ENCODE measurements around the gene ACTRT2.

ACTRT2 gene

GRCh38 chr1:3024019-3024418 is 2.8 kb downstream of the ACTRT2 start:
- Histone ChIP-seq H3K4me3 (ENCODE audit: low read depth in 1 of 2, low read length in 1 of 2) (no peak overlapping the region), H3K36me3 (no peaks in the 10 kb centered on the region)

GRCh38 chr1:3024588-3024987 is 3.3 kb downstream of the ACTRT2 start:
- peaks cover 14% of the 10 kb centered on the region for H3K27me3 ChIP-seq
- no peaks in the 10 kb centered on the region for H3K4me1 ChIP-seq (ENCODE audit: control insufficient read depth in 1 of 2, insufficient read depth in 1 of 2, low read depth in 1 of 2, low read length in 1 of 2)

More at GRCh38 chr1:3024019-3024418, 2.8 kb downstream of the ACTRT2 start:
- Histone ChIP-seq H3K9me3 (no peaks in the 10 kb centered on the region), H3K4me1 (ENCODE audit: control insufficient read depth in 1 of 2, insufficient read depth in 1 of 2, low read depth in 1 of 2, low read length in 1 of 2) (no peaks in the 10 kb centered on the region), H3K27me3 (peaks cover 8% of the 10 kb centered on the region), H3K27ac (no peak overlapping the region)
- TF ChIP-seq CTCF (IDR thresholded peaks at IDR 0.05) = no peak

GRCh38 chr1:3026124-3026523 is 4.9 kb downstream of the ACTRT2 start:
- Histone ChIP-seq H3K36me3 (no peaks in the 10 kb centered on the region), H3K4me1 (ENCODE audit: control insufficient read depth in 1 of 2, insufficient read depth in 1 of 2, low read depth in 1 of 2, low read length in 1 of 2) (no peaks in the 10 kb centered on the region), H3K9me3 (no peaks in the 10 kb centered on the region), H3K27me3 (peaks cover 15% of the 10 kb centered on the region), H3K27ac (no peak overlapping the region), H3K4me3 (ENCODE audit: low read depth in 1 of 2, low read length in 1 of 2) (no peak overlapping the region)
- no peak for TF ChIP-seq CTCF (IDR thresholded peaks at IDR 0.05)

More at GRCh38 chr1:3024588-3024987, 3.3 kb downstream of the ACTRT2 start:
- no peak overlapping the region for H3K27ac ChIP-seq
- H3K9me3 ChIP-seq = no peaks in the 10 kb centered on the region
- TF ChIP-seq CTCF (IDR thresholded peaks at IDR 0.05) = no peak
- H3K4me3 ChIP-seq (ENCODE audit: low read depth in 1 of 2, low read length in 1 of 2) = no peak overlapping the region
- no peaks in the 10 kb centered on the region for H3K36me3 ChIP-seq

- no peak for TF ChIP-seq CTCF (IDR thresholded peaks at IDR 0.05)
- no peaks in the 10 kb centered on the region for H3K36me3 ChIP-seq
- H3K27ac ChIP-seq = no peak overlapping the region
- H3K4me3 ChIP-seq (ENCODE audit: low read depth in 1 of 2, low read length in 1 of 2) = no peak overlapping the region
- no peaks in the 10 kb centered on the region for H3K9me3 ChIP-seq
- H3K27me3 ChIP-seq = peaks cover 15% of the 10 kb centered on the region
- H3K4me1 ChIP-seq (ENCODE audit: control insufficient read depth in 1 of 2, insufficient read depth in 1 of 2, low read depth in 1 of 2, low read length in 1 of 2) = no peaks in the 10 kb centered on the region
These were observed 5.5 kb downstream of the ACTRT2 start for GRCh38 chr1:3026581-3027391.

- Histone ChIP-seq H3K4me3 (ENCODE audit: low read depth in 1 of 2, low read length in 1 of 2) (no peak overlapping the region), H3K9me3 (no peaks in the 10 kb centered on the region), H3K27ac (no peak overlapping the region), H3K4me1 (ENCODE audit: control insufficient read depth in 1 of 2, insufficient read depth in 1 of 2, low read depth in 1 of 2, low read length in 1 of 2) (no peaks in the 10 kb centered on the region), H3K36me3 (no peaks in the 10 kb centered on the region), H3K27me3 (peaks cover 15% of the 10 kb centered on the region)
- TF ChIP-seq CTCF (IDR thresholded peaks at IDR 0.05) = no peak
These were observed 6.5 kb downstream of the ACTRT2 start for GRCh38 chr1:3027611-3028371.

All from neutrophil (primary cell).